ENCODE results near the gene FBLN1. TPM values are rescaled to one million over a fixed set of nuclear protein-coding genes. Genes with fewer than 3 reads are reported as not detected.

Gene FBLN1
- total and polyA plus RNA-seq, 2 experiments from 2014 or later = 137 to 304 TPM

DNA sequence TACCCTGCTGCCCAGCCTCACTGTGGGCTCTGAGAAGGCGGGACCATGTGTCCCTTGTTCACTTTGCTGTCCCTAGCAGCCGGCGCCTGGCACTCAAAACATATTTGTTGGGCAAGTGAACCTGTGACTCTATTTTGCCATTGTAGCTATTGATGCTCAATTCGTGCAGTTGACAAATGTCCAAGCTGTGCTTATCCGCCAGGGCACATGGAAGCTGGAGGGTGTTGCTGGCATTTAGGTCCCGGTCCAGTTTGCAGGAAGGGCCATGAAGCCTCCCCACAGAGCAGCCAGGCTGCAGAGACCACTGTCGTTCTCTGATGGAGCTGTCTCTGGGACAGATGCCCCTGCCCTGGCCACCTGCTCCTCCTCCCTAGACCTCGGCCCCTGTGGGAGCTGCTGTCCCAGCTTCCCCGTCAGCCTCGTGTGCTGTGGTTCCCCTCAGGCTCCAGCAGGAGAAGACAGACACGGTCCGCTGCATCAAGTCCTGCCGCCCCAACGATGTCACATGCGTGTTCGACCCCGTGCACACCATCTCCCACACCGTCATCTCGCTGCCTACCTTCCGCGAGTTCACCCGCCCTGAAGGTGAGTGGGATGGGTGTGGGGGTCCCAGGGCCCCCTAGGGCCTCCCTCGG, 71.5 kb downstream of the FBLN1 start:
- no peaks in the 10 kb centered on the region for H3K9me2 ChIP-seq (ENCODE audit: insufficient read depth)
- no peaks in the 10 kb centered on the region for H3K9me3 ChIP-seq (ENCODE audit: low read depth)
- WGBS, 2 experiments (ENCODE audit: low coverage in 1 of 2, low lambda C conversion rate in 2 of 2, missing lambda C conversion rate in 2 of 2) = 83 to 88% methylated on average over 23 of the region's 23 CpGs
- no peak for TF ChIP-seq EZH2 (IDR thresholded peaks at IDR 0.05; ENCODE audit: insufficient read depth, poor library complexity, severe bottlenecking)
- no peak for TF ChIP-seq EZH2phosphoT487 (IDR thresholded peaks at IDR 0.05; ENCODE audit: insufficient read depth, low read depth)
- H3K27me3 ChIP-seq (replicated peaks; ENCODE audit: insufficient read depth) = no peaks in the 10 kb centered on the region
- no peak overlapping the region for H3K4me3 ChIP-seq
- H3K9ac ChIP-seq = no peak overlapping the region
- in situ Hi-C loops (cut with MboI) = loop anchor here (10.0 kb wide), 1 partner anchor 411 kb away; no protein-coding TSS in a partner anchor
- peaks cover 5% of the 10 kb centered on the region; the same call in 1 of the 2 replicates for H3K36me3 ChIP-seq (ENCODE audit: low read depth)
- H4K20me1 ChIP-seq (ENCODE audit: insufficient read depth) = no peaks in the 10 kb centered on the region
- no peak for DNase-seq
- no peaks in the 10 kb centered on the region for H3K79me2 ChIP-seq (ENCODE audit: insufficient read depth)
- no peak overlapping the region for H2AFZ ChIP-seq
- no peak overlapping the region for H3K27ac ChIP-seq
- H3K4me2 ChIP-seq (ENCODE audit: unreplicated experiment) = no peak overlapping the region
- no peaks in the 10 kb centered on the region for H3K4me1 ChIP-seq (ENCODE audit: insufficient read depth)
- H3F3A ChIP-seq (ENCODE audit: insufficient read depth) = no peaks in the 10 kb centered on the region

GRCh38 chr22:45575173-45575572, 72.5 kb downstream of the FBLN1 start:
- Histone ChIP-seq H3K27ac (no peak overlapping the region), H3K79me2 (ENCODE audit: insufficient read depth) (no peaks in the 10 kb centered on the region), H3K36me3 (ENCODE audit: low read depth) (peaks cover 5% of the 10 kb centered on the region; the same call in 1 of the 2 replicates), H4K20me1 (ENCODE audit: insufficient read depth) (no peaks in the 10 kb centered on the region), H3F3A (ENCODE audit: insufficient read depth) (no peaks in the 10 kb centered on the region), H3K4me1 (ENCODE audit: insufficient read depth) (no peaks in the 10 kb centered on the region), H3K9me2 (ENCODE audit: insufficient read depth) (no peaks in the 10 kb centered on the region), H3K9me3 (ENCODE audit: low read depth) (no peaks in the 10 kb centered on the region), H3K9ac (no peak overlapping the region), H3K4me3 (no peak overlapping the region), H2AFZ (no peak overlapping the region), H3K27me3 (replicated peaks; ENCODE audit: insufficient read depth) (no peaks in the 10 kb centered on the region), H3K4me2 (ENCODE audit: unreplicated experiment) (no peak overlapping the region)
- TF ChIP-seq EZH2 (IDR thresholded peaks at IDR 0.05; ENCODE audit: insufficient read depth, poor library complexity, severe bottlenecking) (no peak), EZH2phosphoT487 (IDR thresholded peaks at IDR 0.05; ENCODE audit: insufficient read depth, low read depth) (no peak)
- 90 to 100% methylated on average over 6 to 7 of the region's 7 CpGs for WGBS, 2 experiments (ENCODE audit: low coverage in 1 of 2, low lambda C conversion rate in 2 of 2, missing lambda C conversion rate in 2 of 2)
- DNase-seq = no peak
- in situ Hi-C loops (cut with MboI) = loop anchor here (10.0 kb wide), 1 partner anchor 410 kb away; no protein-coding TSS in a partner anchor

DNA sequence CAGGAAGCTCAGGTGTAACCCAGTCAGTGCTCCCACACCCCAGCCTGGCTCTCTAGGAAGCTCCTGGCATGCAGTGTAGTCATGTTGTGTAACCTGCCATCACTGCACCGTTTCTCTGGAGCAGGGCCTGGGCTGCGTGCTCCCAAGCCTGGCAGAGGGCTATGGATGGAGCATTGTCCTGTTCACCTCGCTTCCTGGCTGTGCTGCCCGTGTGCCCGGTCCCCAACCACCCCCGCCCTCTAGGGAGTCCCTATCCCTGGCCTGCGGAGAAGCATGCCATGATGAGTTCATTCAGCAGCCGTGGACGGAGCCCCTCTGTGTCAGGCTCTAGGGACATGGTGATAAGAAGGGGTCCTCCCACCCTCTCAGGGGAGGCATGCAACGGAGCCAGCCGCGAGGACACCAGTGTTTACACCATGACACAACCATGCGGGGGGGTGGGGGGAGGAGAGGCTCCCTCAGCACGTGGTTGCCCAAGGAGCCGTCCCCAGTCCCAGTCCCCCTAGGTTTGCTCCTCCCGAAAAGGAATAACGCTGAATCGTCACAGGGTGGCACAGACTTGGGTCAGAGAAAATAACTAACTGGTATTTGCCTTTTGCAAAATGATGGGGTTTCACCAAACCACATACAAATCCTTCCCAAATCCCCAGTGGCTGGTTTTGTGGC, 73.1 kb downstream of the FBLN1 start:
- Histone ChIP-seq H3K79me2 (ENCODE audit: insufficient read depth) (no peaks in the 10 kb centered on the region), H3K9ac (no peak overlapping the region), H3K27ac (no peak overlapping the region), H4K20me1 (ENCODE audit: insufficient read depth) (no peaks in the 10 kb centered on the region), H3K27me3 (replicated peaks; ENCODE audit: insufficient read depth) (no peaks in the 10 kb centered on the region), H2AFZ (no peak overlapping the region), H3F3A (ENCODE audit: insufficient read depth) (no peaks in the 10 kb centered on the region), H3K4me2 (ENCODE audit: unreplicated experiment) (no peak overlapping the region), H3K36me3 (ENCODE audit: low read depth) (0 out of 2 replicates have a peak, but pooled peaks cover under 1% of the 10 kb centered on the region), H3K4me1 (ENCODE audit: insufficient read depth) (no peaks in the 10 kb centered on the region), H3K9me3 (ENCODE audit: low read depth) (no peaks in the 10 kb centered on the region), H3K4me3 (no peak overlapping the region), H3K9me2 (ENCODE audit: insufficient read depth) (no peaks in the 10 kb centered on the region)
- in situ Hi-C loops (cut with MboI) = loop anchor here (10.0 kb wide), 1 partner anchor 409 kb away; no protein-coding TSS in a partner anchor
- TF ChIP-seq EZH2 (IDR thresholded peaks at IDR 0.05; ENCODE audit: insufficient read depth, poor library complexity, severe bottlenecking) = no peak
- no peak for TF ChIP-seq EZH2phosphoT487 (IDR thresholded peaks at IDR 0.05; ENCODE audit: insufficient read depth, low read depth)
- 51 to 55% methylated on average over 15 to 18 of the region's 18 CpGs for WGBS, 2 experiments (ENCODE audit: low coverage in 1 of 2, low lambda C conversion rate in 2 of 2, missing lambda C conversion rate in 2 of 2)
- no peak for DNase-seq

GRCh38 chr22:45576273-45576625, 73.6 kb downstream of the FBLN1 start:
- Histone ChIP-seq H3K79me2 (ENCODE audit: insufficient read depth) (no peaks in the 10 kb centered on the region), H3K27ac (no peak overlapping the region), H3K27me3 (replicated peaks; ENCODE audit: insufficient read depth) (no peaks in the 10 kb centered on the region), H3K4me3 (no peak overlapping the region), H3K9ac (no peak overlapping the region), H3K4me1 (ENCODE audit: insufficient read depth) (no peaks in the 10 kb centered on the region), H2AFZ (no peak overlapping the region), H3K4me2 (ENCODE audit: unreplicated experiment) (no peak overlapping the region), H3K9me2 (ENCODE audit: insufficient read depth) (no peaks in the 10 kb centered on the region), H3K9me3 (ENCODE audit: low read depth) (no peaks in the 10 kb centered on the region), H3K36me3 (ENCODE audit: low read depth) (no peaks in the 10 kb centered on the region), H4K20me1 (ENCODE audit: insufficient read depth) (no peaks in the 10 kb centered on the region), H3F3A (ENCODE audit: insufficient read depth) (no peaks in the 10 kb centered on the region)
- TF ChIP-seq EZH2 (IDR thresholded peaks at IDR 0.05; ENCODE audit: insufficient read depth, poor library complexity, severe bottlenecking) = no peak
- no peak for TF ChIP-seq EZH2phosphoT487 (IDR thresholded peaks at IDR 0.05; ENCODE audit: insufficient read depth, low read depth)
- in situ Hi-C loops (cut with MboI) = loop anchor here (10.0 kb wide), 1 partner anchor 409 kb away; no protein-coding TSS in a partner anchor
- no peak for DNase-seq
- WGBS, 2 experiments (ENCODE audit: low coverage in 1 of 2, low lambda C conversion rate in 2 of 2, missing lambda C conversion rate in 2 of 2) = 91 to 93% methylated on average over 8 of the region's 8 CpGs

Measured in GM23248 (cell line).